HUES48 (cell line): ENCODE results near the gene SMC6.
A peak's percentile ranks its signal among the peaks of the same experiment; 100 is the strongest.

Source experiments
- H3K27ac ChIP-seq: one replicate; pipeline ENCODE4 v1.7.0; 2013; ENCODE audit warnings: low read depth, low read length, inconsistent platforms
- H3K27me3 ChIP-seq: 2 replicates; pipeline ENCODE4 v1.6.1; 2013; ENCODE audit warnings: mild to moderate bottlenecking, low read length; ENCODE audit not compliant: control insufficient read depth, insufficient read depth
- H3K36me3 ChIP-seq: 2 replicates; pipeline ENCODE4 v1.6.1; 2013; ENCODE audit warnings: low read length; ENCODE audit not compliant: control insufficient read depth, insufficient read depth
- H3K4me1 ChIP-seq: 2 replicates; pipeline ENCODE4 v1.6.1; 2013; ENCODE audit warnings: mild to moderate bottlenecking, low read length; ENCODE audit not compliant: control insufficient read depth, insufficient read depth
- H3K4me3 ChIP-seq: 2 replicates; pipeline ENCODE4 v1.5.1; 2013; ENCODE audit warnings: mild to moderate bottlenecking, low read depth, low read length
- H3K9ac ChIP-seq: 2 replicates; pipeline ENCODE4 v1.6.1; 2013; ENCODE audit warnings: mild to moderate bottlenecking, low read depth, low read length, moderate library complexity
- H3K9me3 ChIP-seq: 2 replicates; pipeline ENCODE4 v1.6.1; 2013; ENCODE audit warnings: low read length; ENCODE audit not compliant: control insufficient read depth, insufficient read depth

The SMC6 gene

DNA sequence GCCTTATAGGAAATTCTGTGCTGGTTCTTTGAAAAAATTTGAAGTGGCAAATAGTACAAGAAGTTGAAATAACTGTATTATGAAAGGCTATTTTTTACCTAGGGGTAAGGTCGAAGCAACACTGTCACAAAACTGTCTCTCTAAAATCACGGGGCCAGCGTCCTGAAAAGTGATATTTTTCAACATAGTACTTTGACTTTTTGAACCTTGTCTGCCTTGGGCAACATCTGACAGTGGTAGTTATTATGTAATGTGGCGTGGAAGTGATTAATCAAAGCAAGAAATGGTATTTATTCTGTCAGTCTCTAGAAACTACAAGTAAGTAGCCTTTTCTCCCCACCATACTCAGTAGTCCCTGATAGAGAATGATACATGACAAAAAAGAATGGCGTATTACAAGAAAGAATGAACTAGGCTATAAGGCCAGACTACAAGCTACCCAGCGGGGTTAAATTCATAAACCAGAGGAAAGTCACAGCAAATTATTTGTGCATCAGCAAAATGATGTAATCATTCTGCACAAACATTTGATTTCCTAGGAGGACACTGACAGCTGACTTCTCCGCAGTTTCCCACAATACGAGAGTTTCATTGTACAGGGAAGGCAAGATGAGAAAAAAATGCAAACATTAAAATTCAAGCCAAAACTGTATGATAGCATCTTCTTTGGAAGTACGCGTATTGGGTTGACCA is 10.2 kb upstream of the SMC6 start:
- Histone ChIP-seq H3K4me3 (no peak overlapping the region), H3K36me3 (peaks cover 77% of the 10 kb centered on the region), H3K4me1 (no peaks in the 10 kb centered on the region), H3K27ac (no peak overlapping the region), H3K9ac (no peak overlapping the region), H3K27me3 (no peaks in the 10 kb centered on the region), H3K9me3 (no peaks in the 10 kb centered on the region)

DNA sequence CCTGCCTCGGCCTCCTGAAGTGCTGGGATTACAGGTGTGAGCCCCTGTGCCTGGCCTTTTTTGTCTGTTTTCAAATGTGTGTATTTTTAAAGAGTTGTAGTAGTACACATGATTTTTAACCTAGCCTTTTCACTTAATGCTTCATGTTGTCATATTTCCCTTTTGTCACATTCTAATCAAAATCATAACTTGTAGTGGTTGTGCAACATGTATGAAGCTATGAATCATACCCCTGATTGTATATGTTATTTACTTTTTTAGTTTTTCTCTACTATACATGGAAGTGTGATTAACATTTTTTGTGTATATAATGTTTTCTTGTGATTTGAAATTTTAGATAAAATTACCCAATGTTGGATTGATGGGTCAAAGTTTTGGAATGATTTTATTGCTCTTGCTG is 8.8 kb upstream of the SMC6 start:
- Histone ChIP-seq H3K9ac (no peak overlapping the region), H3K27me3 (no peaks in the 10 kb centered on the region), H3K36me3 (peaks cover 63% of the 10 kb centered on the region), H3K4me3 (no peak overlapping the region), H3K4me1 (no peaks in the 10 kb centered on the region), H3K27ac (no peak overlapping the region), H3K9me3 (no peaks in the 10 kb centered on the region)

- H3K4me1 ChIP-seq: peaks cover 12% of the 10 kb centered on the region
- H3K36me3 ChIP-seq: peaks cover 41% of the 10 kb centered on the region
Observed at GRCh38 chr2:17759805-17760204, 6.2 kb upstream of the SMC6 start.

GRCh38 chr2:17758118-17758517 is 4.5 kb upstream of the SMC6 start:
- no peaks in the 10 kb centered on the region for H3K27me3 ChIP-seq
- H3K27ac ChIP-seq: no peak overlapping the region
- H3K9ac ChIP-seq: no peak overlapping the region
- no peaks in the 10 kb centered on the region for H3K9me3 ChIP-seq
- peaks cover 12% of the 10 kb centered on the region for H3K4me1 ChIP-seq
- no peak overlapping the region for H3K4me3 ChIP-seq
- H3K36me3 ChIP-seq: peaks cover 25% of the 10 kb centered on the region

More at GRCh38 chr2:17759805-17760204, 6.2 kb upstream of the SMC6 start:
- Histone ChIP-seq H3K9me3 (no peaks in the 10 kb centered on the region), H3K4me3 (no peak overlapping the region), H3K27me3 (no peaks in the 10 kb centered on the region), H3K27ac (no peak overlapping the region), H3K9ac (no peak overlapping the region)

GRCh38 chr2:17757321-17757720 is 3.7 kb upstream of the SMC6 start:
- Histone ChIP-seq H3K27ac (no peak overlapping the region), H3K9me3 (no peaks in the 10 kb centered on the region), H3K27me3 (no peaks in the 10 kb centered on the region), H3K36me3 (peaks cover 17% of the 10 kb centered on the region), H3K4me1 (peaks cover 15% of the 10 kb centered on the region), H3K9ac (no peak overlapping the region), H3K4me3 (no peak overlapping the region)

- H3K4me3 ChIP-seq: no peak overlapping the region
- H3K27ac ChIP-seq: no peak overlapping the region
- no peaks in the 10 kb centered on the region for H3K9me3 ChIP-seq
- H3K9ac ChIP-seq: no peak overlapping the region
- peaks cover 15% of the 10 kb centered on the region for H3K36me3 ChIP-seq
- H3K4me1 ChIP-seq: peaks cover 22% of the 10 kb centered on the region
- H3K27me3 ChIP-seq: no peaks in the 10 kb centered on the region
Observed at GRCh38 chr2:17756668-17757067, 3.1 kb upstream of the SMC6 start.

GRCh38 chr2:17754773-17755425 is 1.3 kb upstream of the SMC6 start:
- H3K27ac ChIP-seq: peak overlapping the region; percentile 99

GRCh38 chr2:17752892-17753802 is 463 bp downstream of the SMC6 start:
- no peaks in the 10 kb centered on the region for H3K9me3 ChIP-seq
- peaks cover 41% of the 10 kb centered on the region for H3K4me1 ChIP-seq
- H3K36me3 ChIP-seq: no peaks in the 10 kb centered on the region; the same call in 1 of the 2 replicates
- peak overlapping the region; percentile 76 for H3K9ac ChIP-seq
- peak overlapping the region; percentile 99 for H3K27ac ChIP-seq
- H3K27me3 ChIP-seq: no peaks in the 10 kb centered on the region
- peak overlapping the region; percentile 80 for H3K4me3 ChIP-seq

More at GRCh38 chr2:17754773-17755425, 1.3 kb upstream of the SMC6 start:
- Histone ChIP-seq H3K9ac (peak overlapping the region; percentile 76), H3K27me3 (no peaks in the 10 kb centered on the region), H3K4me3 (peak overlapping the region; percentile 80), H3K36me3 (peaks cover under 1% of the 10 kb centered on the region; the same call in 1 of the 2 replicates), H3K4me1 (peaks cover 30% of the 10 kb centered on the region), H3K9me3 (no peaks in the 10 kb centered on the region)

- Histone ChIP-seq H3K27ac (no peak overlapping the region), H3K4me1 (peaks cover 46% of the 10 kb centered on the region), H3K9ac (no peak overlapping the region), H3K36me3 (no peaks in the 10 kb centered on the region; the same call in 1 of the 2 replicates), H3K9me3 (no peaks in the 10 kb centered on the region), H3K27me3 (no peaks in the 10 kb centered on the region), H3K4me3 (peak overlapping the region; percentile 80)
Observed at GRCh38 chr2:17752246-17752645, 1.4 kb downstream of the SMC6 start.

DNA sequence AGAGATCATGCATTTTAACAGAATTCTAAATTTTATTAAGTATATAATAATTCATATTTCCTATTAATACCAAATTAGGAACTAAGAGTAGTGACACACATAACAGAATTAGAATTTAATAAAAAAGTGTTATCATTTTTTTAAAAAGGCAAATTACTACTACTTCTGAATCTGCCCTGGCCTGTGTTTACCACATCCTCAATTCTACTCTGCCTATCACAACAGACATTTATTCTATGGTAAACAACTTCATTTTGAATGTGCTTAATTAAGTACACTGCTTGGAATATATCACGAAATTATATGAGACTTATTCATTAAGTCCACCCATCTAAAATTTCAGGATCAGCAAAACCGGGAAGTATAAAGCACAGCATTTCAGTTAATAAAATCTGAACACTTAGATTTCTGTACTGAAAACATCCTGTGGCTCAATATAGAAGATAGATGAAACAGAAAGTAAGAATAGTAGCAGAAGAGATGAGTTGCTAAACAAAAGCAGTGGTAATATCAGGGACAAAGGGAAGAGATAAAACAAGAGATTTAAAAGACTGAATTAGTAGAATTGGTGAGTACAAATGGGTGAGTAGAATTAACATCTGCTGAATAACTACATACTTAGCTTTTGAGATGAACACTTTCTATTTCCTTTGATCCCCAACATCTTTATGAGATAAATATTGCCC is 3.7 kb downstream of the SMC6 start:
- Histone ChIP-seq H3K9me3 (no peaks in the 10 kb centered on the region), H3K4me1 (peaks cover 40% of the 10 kb centered on the region), H3K27ac (no peak overlapping the region), H3K9ac (no peak overlapping the region), H3K4me3 (no peak overlapping the region), H3K36me3 (peaks cover 12% of the 10 kb centered on the region), H3K27me3 (no peaks in the 10 kb centered on the region)
